GM23248 (cell line): Measurements from ENCODE around the gene BAG1.

Experiments
- EZH2 ChIP-seq: fragments of 200-600 bp; sonication (generic); IDR thresholded peaks from 2 replicates; pipeline ENCODE4 v1.6.1; 2018; ENCODE audit warnings: antibody characterized with exemption, mild to moderate bottlenecking; ENCODE audit not compliant: insufficient read depth, poor library complexity, severe bottlenecking
- EZH2phosphoT487 ChIP-seq: fragments of 200-600 bp; sonication (generic); IDR thresholded peaks from 2 replicates; pipeline ENCODE4 v1.6.1; 2018; ENCODE audit warnings: antibody characterized with exemption, moderate library complexity, mild to moderate bottlenecking, low read depth; ENCODE audit not compliant: insufficient read depth

GRCh38 chr9:33289936-33290246 is 25.4 kb upstream of the BAG1 start:
- TF ChIP-seq EZH2 (no peak), EZH2phosphoT487 (no peak)
